Mesothelial cell of epicardium (in vitro differentiated cells): ENCODE results near the gene ABCA1. TPM values are rescaled to one million over a fixed set of nuclear protein-coding genes. Genes with fewer than 3 reads are reported as not detected.

Experiments used
- DNase-seq, 2 experiments: peaks; one replicate each; pipeline ENCODE4 v3.0.0; 2021; ENCODE audit warnings: low spot score in 2 of 2; ENCODE audit not compliant: unreplicated experiment in 2 of 2
- H3K27ac Mint-ChIP-seq: 2 replicates; pipeline ENCODE4 v1.8.0; 2021; ENCODE audit warnings: mixed read lengths
- H3K27me3 Mint-ChIP-seq: 2 replicates; pipeline ENCODE4 v1.8.0; 2021; ENCODE audit warnings: low read depth, mixed read lengths
- H3K36me3 Mint-ChIP-seq: 2 replicates; pipeline ENCODE4 v1.8.0; 2021; ENCODE audit warnings: mixed read lengths
- H3K4me1 Mint-ChIP-seq: 2 replicates; pipeline ENCODE4 v1.8.0; 2021; ENCODE audit warnings: mixed read lengths
- H3K4me3 Mint-ChIP-seq: 2 replicates; pipeline ENCODE4 v1.8.0; 2021; ENCODE audit warnings: mild to moderate bottlenecking, moderate library complexity, mixed read lengths
- H3K9me3 Mint-ChIP-seq: 2 replicates; pipeline ENCODE4 v1.8.0; 2021; ENCODE audit warnings: mixed read lengths
- CTCF ChIP-seq: fragments of 200-600 bp; sonication (generic); IDR thresholded peaks from one replicate; pipeline ENCODE4 v1.5.0; 2021; ENCODE audit warnings: antibody characterized with exemption; ENCODE audit not compliant: unreplicated experiment
- total RNA-seq: library from RNA; stranded (reverse); gene quantifications from 3 replicates; pipeline ENCODE4 v1.2.1, GENCODE V29; 2021

The ABCA1 gene
- total RNA-seq, 1 donor from 2014 or later: 39.9 TPM

DNA sequence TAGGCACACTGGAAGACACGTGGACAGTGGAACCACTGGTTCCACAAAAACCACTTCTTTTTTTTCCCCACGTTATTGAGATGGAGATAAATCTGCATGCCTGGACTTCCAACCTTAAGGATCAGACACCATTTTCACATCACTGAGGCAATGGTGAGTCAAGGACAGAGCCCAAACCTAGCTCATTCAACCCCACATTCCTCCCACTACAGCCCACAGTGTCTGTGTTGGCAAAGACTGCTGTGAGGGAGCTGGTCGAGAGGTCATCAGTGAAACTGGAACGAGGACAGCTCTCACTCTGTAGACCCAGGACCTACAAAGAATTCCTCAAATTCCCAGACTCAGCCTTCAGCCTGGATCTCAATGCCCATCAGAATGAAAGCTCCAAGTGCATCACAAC lies 74.8 kb downstream of the ABCA1 start:
- Mint-ChIP-seq H3K27ac (no peak overlapping the region), H3K36me3 (peaks cover 15% of the 10 kb centered on the region), H3K27me3 (no peaks in the 10 kb centered on the region), H3K4me3 (no peak overlapping the region), H3K9me3 (no peaks in the 10 kb centered on the region), H3K4me1 (peaks cover 3% of the 10 kb centered on the region)
- TF ChIP-seq CTCF: no peak
- DNase-seq: no peak

DNA sequence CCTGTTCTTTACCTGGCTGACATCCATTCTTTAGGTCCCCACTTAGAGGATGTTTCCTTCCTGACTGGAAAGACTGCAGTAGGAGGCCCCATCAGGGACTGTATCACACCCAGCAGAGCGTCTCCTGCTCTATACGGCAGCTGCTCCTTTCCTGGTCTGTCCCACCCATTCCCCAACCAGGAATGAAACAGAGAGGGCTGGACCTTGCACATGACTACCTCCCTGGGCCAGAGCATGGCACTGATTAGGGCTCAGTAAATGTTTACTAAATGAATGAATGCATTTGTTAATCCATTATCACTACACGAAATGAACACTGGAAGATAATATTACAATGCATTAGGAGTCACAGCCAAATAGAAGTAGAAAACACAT lies 76.4 kb downstream of the ABCA1 start:
- no peaks in the 10 kb centered on the region for H3K9me3 Mint-ChIP-seq
- no peak for TF ChIP-seq CTCF
- no peak for DNase-seq
- peaks cover 3% of the 10 kb centered on the region for H3K4me1 Mint-ChIP-seq
- H3K27ac Mint-ChIP-seq: no peak overlapping the region
- peaks cover 13% of the 10 kb centered on the region for H3K36me3 Mint-ChIP-seq
- no peak overlapping the region for H3K4me3 Mint-ChIP-seq
- no peaks in the 10 kb centered on the region for H3K27me3 Mint-ChIP-seq

DNA sequence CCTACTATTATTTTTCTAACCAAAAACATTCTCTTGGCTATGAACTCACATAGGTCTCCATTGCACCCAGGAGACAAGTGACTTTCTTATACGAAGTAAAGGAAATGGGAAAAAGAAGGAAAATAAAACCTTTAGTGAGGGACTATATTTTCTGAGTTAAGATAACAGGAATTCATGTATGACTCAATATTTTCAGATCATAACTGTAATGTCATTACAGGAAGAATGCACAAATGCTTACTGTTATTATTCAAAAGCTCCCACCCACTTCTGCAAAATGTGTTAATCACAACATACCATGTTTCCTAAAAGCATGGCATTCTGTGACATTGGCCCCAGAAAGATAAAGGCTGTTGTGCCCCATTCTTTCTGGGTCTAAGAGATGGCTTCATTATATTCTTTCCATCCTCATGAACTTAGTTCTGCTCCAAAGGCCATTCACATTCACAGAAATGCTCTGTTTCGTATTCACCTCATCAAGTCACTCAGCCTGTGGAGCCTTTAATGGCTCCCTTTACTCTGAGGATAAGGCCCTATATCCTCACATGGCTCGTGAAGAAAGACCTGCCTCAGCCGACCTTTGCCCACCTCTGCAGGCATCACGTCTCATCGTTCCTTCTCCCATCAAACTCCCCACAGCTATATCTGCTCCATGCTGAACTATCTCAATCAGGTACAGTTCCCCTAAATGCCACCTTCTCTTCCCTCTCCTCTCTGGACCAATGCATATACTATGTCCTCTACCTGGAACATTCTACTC lies 77.0 kb downstream of the ABCA1 start:
- Mint-ChIP-seq H3K4me3 (no peak overlapping the region), H3K36me3 (peaks cover 11% of the 10 kb centered on the region), H3K4me1 (peaks cover 3% of the 10 kb centered on the region), H3K27me3 (no peaks in the 10 kb centered on the region), H3K9me3 (no peaks in the 10 kb centered on the region), H3K27ac (no peak overlapping the region)
- DNase-seq: no peak
- TF ChIP-seq CTCF: no peak

GRCh38 chr9:104849023-104849422 lies 78.9 kb downstream of the ABCA1 start:
- H3K9me3 Mint-ChIP-seq: no peaks in the 10 kb centered on the region
- H3K36me3 Mint-ChIP-seq: peaks cover 6% of the 10 kb centered on the region
- no peaks in the 10 kb centered on the region for H3K4me1 Mint-ChIP-seq
- DNase-seq: no peak
- H3K27ac Mint-ChIP-seq: no peak overlapping the region
- no peaks in the 10 kb centered on the region for H3K27me3 Mint-ChIP-seq
- no peak for TF ChIP-seq CTCF
- no peak overlapping the region for H3K4me3 Mint-ChIP-seq

- Mint-ChIP-seq H3K9me3 (no peaks in the 10 kb centered on the region), H3K27ac (no peak overlapping the region), H3K36me3 (peaks cover 2% of the 10 kb centered on the region), H3K4me3 (no peak overlapping the region), H3K27me3 (no peaks in the 10 kb centered on the region), H3K4me1 (no peaks in the 10 kb centered on the region)
- TF ChIP-seq CTCF: no peak
- DNase-seq: no peak
Measured at GRCh38 chr9:104844710-104845109, 83.2 kb downstream of the ABCA1 start.
